Peyer's patch (tissue), 4 donors: Measurements from ENCODE around the gene QPCTL.

ENCODE experiments used
- CTCF ChIP-seq, 6 experiments: fragments of 450-650 bp in 4 of 6; fragments of 200-600 bp in 2 of 6; sonication (generic) in 1 of 6; IDR thresholded peaks; one replicate each; pipeline ENCODE4 v1.5.1; 2017 to 2019; ENCODE audit warnings: antibody characterized with exemption in 6 of 6, mild to moderate bottlenecking in 3 of 6, moderate library complexity in 1 of 6
- POLR2A ChIP-seq, 2 donors: fragments of 450-650 bp; IDR thresholded peaks; one replicate each; pipeline ENCODE4 v1.5.1; 2017; ENCODE audit warnings: antibody characterized with exemption in 2 of 2, mild to moderate bottlenecking in 2 of 2, moderate library complexity in 2 of 2

- no peak for TF ChIP-seq CTCF (IDR thresholded peaks at IDR 0.05)
- peak; percentile 27 to 57 for TF ChIP-seq POLR2A (IDR thresholded peaks at IDR 0.05)
Measured at GRCh38 chr19:45692187-45693105, at the start of gene QPCTL.
